IgD-negative memory B cell (primary cell): Measurements from ENCODE around the gene SENP7. TPM values are rescaled to one million over a fixed set of nuclear protein-coding genes. Genes with fewer than 3 reads are reported as not detected.

ENCODE experiments used
- H3K27ac Mint-ChIP-seq, 3 donors: one replicate each; pipeline ENCODE4 v1.8.0; 2020 to 2022; ENCODE audit warnings: mild to moderate bottlenecking in 3 of 3, mixed read lengths in 3 of 3, moderate library complexity in 1 of 3
- H3K27me3 Mint-ChIP-seq: one replicate; pipeline ENCODE4 v1.8.0; 2021; ENCODE audit warnings: mixed read lengths
- H3K36me3 Mint-ChIP-seq: one replicate; pipeline ENCODE4 v1.8.0; 2020; ENCODE audit warnings: mild to moderate bottlenecking, mixed read lengths
- H3K4me1 Mint-ChIP-seq, 3 donors: one replicate each; pipeline ENCODE4 v1.8.0; 2020 to 2022; ENCODE audit warnings: mixed read lengths in 3 of 3, mild to moderate bottlenecking in 1 of 3
- H3K4me3 Mint-ChIP-seq, 4 donors: one replicate each; pipeline ENCODE4 v1.8.0; 2020 to 2022; ENCODE audit warnings: mild to moderate bottlenecking in 4 of 4, mixed read lengths in 4 of 4, moderate library complexity in 3 of 4
- H3K9me3 Mint-ChIP-seq, 3 donors: one replicate each; pipeline ENCODE4 v1.8.0; 2020 to 2021; ENCODE audit warnings: mixed read lengths in 3 of 3, mild to moderate bottlenecking in 1 of 3
- polyA plus RNA-seq: library from polyadenylated mRNA; unstranded; fragments of 300-500 nt; fragmentation: Illumina TruSeq; gene quantifications from one replicate; pipeline ENCODE4 v1.2.3, GENCODE V29; 2021

Gene SENP7
- polyA plus RNA-seq, 1 donor from 2014 or later: 6.1 TPM

DNA sequence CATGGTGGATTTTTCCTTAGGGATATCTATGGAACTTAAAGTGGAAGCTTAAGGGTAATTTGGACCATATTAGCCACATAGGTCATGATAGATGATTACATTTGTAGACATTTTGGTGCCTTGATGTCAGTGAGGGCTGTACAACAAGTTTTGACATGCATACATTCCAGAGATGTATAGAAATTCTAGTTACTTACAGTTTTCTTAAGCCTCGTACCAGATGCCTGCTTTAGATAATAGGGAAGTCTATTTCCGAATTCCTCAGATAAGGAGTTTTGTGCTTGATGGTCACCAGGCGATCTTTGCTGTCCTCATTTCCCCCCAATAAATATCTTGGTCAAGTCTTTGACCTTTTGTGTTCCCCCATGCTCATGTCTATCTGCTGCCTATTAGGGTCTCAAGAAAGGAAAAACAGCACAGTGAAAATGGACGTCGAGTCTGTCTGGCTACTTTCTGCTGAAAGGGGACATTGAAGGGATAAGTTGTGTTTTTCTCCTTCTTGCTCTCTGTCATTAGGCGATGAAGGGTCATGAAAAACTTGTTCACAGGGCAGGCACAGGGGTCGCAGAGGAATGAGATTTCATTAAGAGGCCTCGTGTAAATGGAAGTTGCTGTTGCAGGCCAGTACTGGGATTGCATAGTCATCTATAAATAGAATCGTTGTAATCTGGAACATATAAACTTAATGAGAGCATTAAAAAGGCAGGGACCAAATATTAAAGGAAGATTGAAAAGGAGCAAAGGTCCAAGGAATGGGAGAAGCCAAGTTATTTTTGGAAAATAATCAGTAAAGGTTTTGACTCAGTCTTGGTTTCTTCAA, 20.0 kb upstream of the SENP7 start:
- H3K27ac Mint-ChIP-seq: no peak overlapping the region
- no peaks in the 10 kb centered on the region for H3K27me3 Mint-ChIP-seq
- peaks cover 0 to 5% (median 4%) of the 10 kb centered on the region in 3 donors for H3K4me1 Mint-ChIP-seq
- H3K4me3 Mint-ChIP-seq: no peak overlapping the region
- no peaks in the 10 kb centered on the region for H3K9me3 Mint-ChIP-seq
- peaks cover 1% of the 10 kb centered on the region for H3K36me3 Mint-ChIP-seq

DNA sequence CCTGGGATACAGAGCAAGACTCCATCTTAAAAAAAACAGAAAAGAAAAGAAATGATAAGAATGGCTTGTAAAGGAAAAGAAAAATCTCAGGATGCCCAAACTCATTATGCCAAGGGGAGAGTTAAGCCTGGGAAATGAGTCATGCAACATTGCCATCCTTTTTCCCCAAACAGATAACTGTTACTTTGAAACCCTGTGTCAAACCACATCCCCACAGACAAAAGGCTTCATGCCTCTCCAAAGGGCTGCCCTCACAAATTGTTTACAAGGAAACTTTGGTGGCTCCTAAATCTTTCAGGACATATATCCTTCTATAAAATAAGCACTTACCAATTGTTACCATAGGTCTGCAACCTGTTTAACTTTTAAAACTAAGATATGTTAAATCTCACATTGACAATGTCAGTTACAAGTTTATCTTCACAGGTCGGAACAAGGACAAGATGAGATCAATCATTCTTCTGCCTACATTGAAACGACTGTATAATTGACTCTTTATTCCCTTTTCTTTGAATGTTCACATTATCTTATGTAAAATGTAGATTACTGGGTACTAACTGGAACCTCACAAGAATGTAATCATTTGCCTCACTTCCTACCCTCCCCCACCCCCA, 18.6 kb upstream of the SENP7 start:
- Mint-ChIP-seq H3K9me3 (no peaks in the 10 kb centered on the region), H3K27me3 (no peaks in the 10 kb centered on the region), H3K4me1 (peaks cover 0 to 1% (median 1%) of the 10 kb centered on the region in 3 donors), H3K36me3 (no peaks in the 10 kb centered on the region), H3K27ac (no peak overlapping the region), H3K4me3 (no peak overlapping the region)

DNA sequence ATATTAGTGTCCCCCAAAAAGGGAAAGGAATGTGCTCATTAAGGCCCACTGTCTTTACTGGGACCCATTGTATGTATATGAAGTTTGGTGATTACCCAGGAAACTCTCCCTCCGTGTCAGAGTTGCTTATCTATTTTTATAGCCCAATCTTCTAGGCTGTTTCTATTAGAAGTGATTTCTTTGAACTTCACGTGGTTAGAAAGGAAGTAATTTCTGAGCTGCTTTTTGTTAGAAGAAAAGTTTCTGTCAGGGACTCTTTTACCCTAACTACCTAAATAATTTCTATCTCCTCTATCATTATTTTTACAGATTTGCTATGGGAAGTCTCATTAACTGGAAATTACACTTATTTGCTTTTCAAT, 17.7 kb upstream of the SENP7 start:
- Mint-ChIP-seq H3K27ac (no peak overlapping the region), H3K4me3 (no peak overlapping the region), H3K36me3 (no peaks in the 10 kb centered on the region), H3K27me3 (no peaks in the 10 kb centered on the region), H3K9me3 (no peaks in the 10 kb centered on the region), H3K4me1 (peaks cover 0 to 1% (median 1%) of the 10 kb centered on the region in 3 donors)

DNA sequence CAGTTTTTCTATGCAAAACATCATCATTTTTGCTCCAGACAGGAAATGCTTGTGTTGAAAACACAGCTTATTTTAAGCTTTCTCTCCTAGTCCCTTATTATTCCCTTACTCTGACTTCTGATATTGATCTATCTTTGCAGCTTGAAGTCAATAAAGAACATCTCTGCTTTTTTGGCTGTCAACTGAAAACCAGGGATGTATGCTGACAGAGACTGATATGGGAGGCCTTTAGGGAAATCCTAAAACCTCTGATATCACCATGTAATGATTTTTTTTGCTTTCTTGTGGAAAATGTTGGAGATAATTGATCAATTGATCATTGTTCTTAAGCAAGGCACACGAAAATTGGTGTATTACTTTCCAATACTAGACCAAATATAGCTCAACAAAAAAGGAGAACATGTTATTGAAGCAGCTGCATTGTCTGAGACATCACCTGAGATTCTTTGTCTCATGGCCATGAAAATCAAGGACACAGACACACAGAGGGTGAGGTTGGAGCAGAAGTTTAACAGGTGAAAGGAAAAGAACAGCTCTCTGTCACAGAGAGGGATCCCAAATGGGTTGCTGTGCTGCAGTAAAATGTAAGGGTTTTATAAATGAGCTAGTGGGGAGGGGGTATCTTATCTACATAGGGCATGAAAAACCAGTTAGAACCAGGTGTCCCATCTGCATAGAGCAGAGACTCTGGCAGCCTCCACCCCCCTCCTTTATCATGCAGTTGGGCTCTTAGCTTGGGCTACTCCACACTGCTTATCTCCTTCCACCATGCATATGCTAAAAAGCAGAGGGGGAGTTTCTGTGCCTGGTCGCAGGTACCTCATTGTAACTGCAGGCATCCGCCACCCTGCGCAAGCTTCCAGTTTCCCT, 17.0 kb upstream of the SENP7 start:
- peaks cover 1% of the 10 kb centered on the region for H3K36me3 Mint-ChIP-seq
- peaks cover 0 to 1% (median 1%) of the 10 kb centered on the region in 3 donors for H3K4me1 Mint-ChIP-seq
- no peaks in the 10 kb centered on the region for H3K9me3 Mint-ChIP-seq
- H3K27me3 Mint-ChIP-seq: no peaks in the 10 kb centered on the region
- H3K4me3 Mint-ChIP-seq: no peak overlapping the region
- no peak overlapping the region for H3K27ac Mint-ChIP-seq

DNA sequence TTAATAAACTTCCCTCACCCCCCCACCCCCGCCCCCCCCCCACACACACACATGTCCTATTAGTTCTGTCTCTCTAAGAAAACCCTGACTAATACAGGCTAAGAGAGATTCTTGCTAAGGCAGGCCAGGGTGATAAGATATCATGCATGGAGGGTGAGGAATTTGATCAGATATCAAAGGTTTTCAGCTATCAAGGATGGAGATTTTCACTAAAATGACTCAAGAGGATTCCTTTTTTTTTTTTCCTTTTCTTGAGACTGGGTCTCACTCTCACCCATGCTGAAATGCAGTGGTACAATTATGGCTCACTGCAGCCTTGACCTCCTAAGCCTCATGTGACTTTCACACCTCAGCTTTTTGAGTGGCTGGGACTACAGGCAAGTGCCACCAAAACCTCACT, 14.9 kb upstream of the SENP7 start:
- Mint-ChIP-seq H3K27ac (no peak overlapping the region), H3K4me1 (peaks cover 0 to 1% (median 1%) of the 10 kb centered on the region in 3 donors), H3K4me3 (no peak overlapping the region), H3K27me3 (no peaks in the 10 kb centered on the region), H3K36me3 (peaks cover 3% of the 10 kb centered on the region), H3K9me3 (no peaks in the 10 kb centered on the region)

DNA sequence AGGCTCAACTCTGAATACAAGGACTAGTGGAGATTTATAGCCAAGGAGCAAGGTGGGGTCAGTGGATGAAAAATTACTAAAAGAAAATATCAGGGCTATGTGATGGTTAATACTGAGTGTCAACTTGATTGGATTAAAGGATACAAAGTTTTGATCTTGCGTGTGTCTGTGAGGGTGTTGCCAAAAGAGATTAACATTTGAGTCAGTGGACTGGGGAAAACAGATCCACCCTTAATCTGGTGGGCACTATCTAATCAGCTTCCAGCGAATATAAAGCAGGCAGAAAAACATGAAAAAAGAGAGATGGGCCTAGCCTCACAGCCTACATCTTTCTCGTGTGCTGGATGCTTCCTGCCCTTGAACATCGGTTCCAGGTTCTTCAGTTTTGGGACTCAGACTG, 14.4 kb upstream of the SENP7 start:
- H3K27ac Mint-ChIP-seq: peak overlapping the region in 1 of 3 donors; percentile 47

DNA sequence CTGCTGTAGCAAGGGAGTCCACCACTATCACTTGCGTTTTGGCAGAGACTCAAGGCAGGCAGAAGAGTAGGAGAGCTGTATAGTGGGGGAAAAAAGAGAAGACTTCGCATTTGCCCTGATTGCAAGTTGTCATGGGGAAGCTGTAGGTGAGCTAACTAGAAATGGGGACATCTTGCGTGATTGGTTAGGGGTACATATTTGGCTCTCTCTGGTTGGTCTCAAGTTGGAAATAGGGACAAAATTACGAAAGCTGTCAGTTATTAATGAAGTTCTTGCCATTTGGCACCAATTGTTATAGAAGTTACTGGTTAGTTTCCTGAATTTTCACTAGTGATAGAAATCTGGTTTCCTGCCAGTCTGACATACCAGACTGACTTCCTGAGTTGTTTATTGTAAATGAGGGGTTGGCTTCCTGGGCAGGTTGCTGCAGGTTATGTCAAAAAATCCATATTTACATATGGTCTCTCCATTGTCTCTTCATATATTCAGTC, 8.2 kb upstream of the SENP7 start:
- no peak overlapping the region for H3K4me3 Mint-ChIP-seq
- H3K27me3 Mint-ChIP-seq: peaks cover 2% of the 10 kb centered on the region
- H3K4me1 Mint-ChIP-seq: peaks cover 18 to 24% (median 19%) of the 10 kb centered on the region in 3 donors
- H3K9me3 Mint-ChIP-seq: no peaks in the 10 kb centered on the region
- peaks cover 8% of the 10 kb centered on the region for H3K36me3 Mint-ChIP-seq
- H3K27ac Mint-ChIP-seq: no peak overlapping the region

More for the DNA sequence above, 14.4 kb upstream of the SENP7 start:
- H3K9me3 Mint-ChIP-seq: no peaks in the 10 kb centered on the region
- peaks cover 3% of the 10 kb centered on the region for H3K36me3 Mint-ChIP-seq
- H3K4me3 Mint-ChIP-seq: no peak overlapping the region
- H3K4me1 Mint-ChIP-seq: peaks cover 0 to 1% (median 1%) of the 10 kb centered on the region in 3 donors
- H3K27me3 Mint-ChIP-seq: no peaks in the 10 kb centered on the region

DNA sequence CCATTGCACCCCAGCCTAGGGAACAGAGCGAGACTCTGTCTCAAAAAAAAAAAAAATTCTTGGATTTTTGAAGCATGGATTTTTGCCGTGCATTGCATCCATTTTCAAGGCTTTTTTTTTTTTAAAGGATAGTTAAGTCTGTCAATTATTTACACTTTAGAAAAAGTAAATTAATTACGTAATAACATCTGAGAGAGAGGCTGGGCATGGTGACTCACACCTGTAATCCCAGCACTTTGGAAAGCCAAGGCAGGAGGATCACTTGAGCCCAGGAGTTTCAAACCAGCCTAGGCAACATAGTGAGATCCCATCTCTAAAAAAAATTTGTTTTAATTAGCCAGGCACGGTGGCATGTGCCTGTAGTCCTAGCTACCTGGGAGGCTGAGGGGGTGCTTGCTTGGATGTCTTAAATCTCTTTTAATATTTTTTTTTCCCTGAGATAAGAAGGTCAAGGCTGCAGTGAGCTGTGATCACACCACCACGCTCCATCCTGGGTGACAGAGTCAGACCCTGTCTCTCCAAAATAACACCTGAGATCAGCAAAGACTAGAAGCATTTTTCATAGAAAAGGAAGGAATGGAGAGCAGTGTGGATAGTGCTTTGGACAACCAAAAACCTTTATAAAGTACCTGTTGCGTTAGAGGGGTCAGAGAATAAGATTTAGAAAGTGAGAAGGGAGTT, 6.8 kb upstream of the SENP7 start:
- Mint-ChIP-seq H3K4me1 (peaks cover 18 to 24% (median 19%) of the 10 kb centered on the region in 3 donors), H3K9me3 (no peaks in the 10 kb centered on the region), H3K36me3 (peaks cover 5% of the 10 kb centered on the region), H3K27me3 (peaks cover 2% of the 10 kb centered on the region), H3K27ac (no peak overlapping the region), H3K4me3 (no peak overlapping the region)

DNA sequence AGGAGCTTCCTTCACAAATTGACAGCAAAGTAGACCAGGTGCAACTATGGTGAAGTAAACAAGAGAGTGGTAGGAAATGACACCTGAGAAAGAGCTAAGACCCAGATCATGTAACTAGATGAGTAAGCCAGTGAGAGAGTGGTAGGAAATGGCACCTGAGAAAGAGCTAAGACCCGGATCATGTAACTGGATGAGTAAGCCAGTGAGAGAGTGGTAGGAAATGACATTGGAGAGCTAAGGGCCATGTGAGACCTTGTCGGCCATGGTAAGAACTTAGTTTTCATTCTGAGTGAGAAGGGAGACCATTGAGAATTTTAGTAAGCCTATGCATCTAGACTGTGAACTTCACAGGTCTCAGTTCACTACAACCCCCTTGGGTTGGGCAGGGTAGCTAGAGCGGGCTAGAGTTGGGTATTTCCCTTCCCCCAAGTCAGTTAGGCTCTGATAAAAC, 5.4 kb upstream of the SENP7 start:
- Mint-ChIP-seq H3K27ac (peak overlapping the region; percentile 9 to 85 (median 51)), H3K4me1 (peaks cover 20 to 29% (median 22%) of the 10 kb centered on the region in 3 donors)

DNA sequence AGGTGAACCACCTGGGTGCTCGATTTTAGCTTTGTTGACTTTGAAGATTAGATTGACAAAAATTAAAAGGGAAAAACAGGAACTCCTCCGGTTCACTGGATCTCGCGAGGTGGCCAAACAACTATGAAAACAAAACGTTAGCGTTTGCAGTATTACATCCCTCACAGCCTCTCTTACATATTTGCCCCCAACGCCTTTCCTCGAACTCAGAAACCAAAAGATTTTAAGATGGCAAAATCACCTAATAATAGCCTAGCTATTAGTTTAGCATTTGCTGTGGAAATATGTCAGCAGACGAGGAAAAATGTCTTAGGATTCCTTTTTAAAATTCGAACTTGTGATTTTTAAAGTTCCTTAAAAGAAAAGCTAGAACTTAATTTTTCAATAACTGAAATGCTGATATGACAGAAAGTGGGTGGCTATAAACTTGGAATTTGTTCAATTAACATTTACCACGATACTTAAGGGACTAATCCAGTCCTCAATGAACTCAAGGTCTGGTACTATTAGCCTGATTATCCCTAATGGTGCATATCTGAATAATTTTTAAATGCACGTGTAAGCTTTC, 491 bp upstream of the SENP7 start:
- Mint-ChIP-seq H3K36me3 (peaks cover 3% of the 10 kb centered on the region), H3K4me3 (peak overlapping the region; percentile 93 to 100 (median 99)), H3K9me3 (peaks cover 0 to 4% (median 0%) of the 10 kb centered on the region in 3 donors), H3K4me1 (peaks cover 24 to 44% (median 39%) of the 10 kb centered on the region in 3 donors), H3K27ac (peak overlapping the region; percentile 99 to 100 (median 99)), H3K27me3 (peaks cover 2% of the 10 kb centered on the region)

More for the DNA sequence above, 5.4 kb upstream of the SENP7 start:
- Mint-ChIP-seq H3K4me3 (no peak overlapping the region), H3K27me3 (peaks cover 2% of the 10 kb centered on the region), H3K36me3 (peaks cover 5% of the 10 kb centered on the region), H3K9me3 (no peaks in the 10 kb centered on the region)

DNA sequence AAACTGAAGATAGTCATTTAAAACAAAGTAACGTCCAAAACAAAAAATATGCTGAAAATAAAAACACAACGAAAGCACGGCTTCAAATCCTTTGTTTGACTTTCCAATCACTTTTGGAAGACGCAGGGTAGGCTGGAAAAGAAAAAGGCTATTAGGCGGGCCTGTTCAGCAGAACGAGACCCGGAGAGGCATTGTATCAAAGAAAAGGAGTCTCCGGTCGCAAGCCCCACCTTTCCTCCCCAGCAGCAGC, 691 bp downstream of the SENP7 start:
- no peaks in the 10 kb centered on the region for H3K27me3 Mint-ChIP-seq
- H3K9me3 Mint-ChIP-seq: peaks cover 0 to 4% (median 0%) of the 10 kb centered on the region in 3 donors
- H3K36me3 Mint-ChIP-seq: peaks cover 3% of the 10 kb centered on the region
- H3K4me1 Mint-ChIP-seq: peaks cover 19 to 41% (median 34%) of the 10 kb centered on the region in 3 donors
- H3K4me3 Mint-ChIP-seq: peak overlapping the region; percentile 93 to 100 (median 99)
- H3K27ac Mint-ChIP-seq: peak overlapping the region; percentile 99 to 100 (median 99)

DNA sequence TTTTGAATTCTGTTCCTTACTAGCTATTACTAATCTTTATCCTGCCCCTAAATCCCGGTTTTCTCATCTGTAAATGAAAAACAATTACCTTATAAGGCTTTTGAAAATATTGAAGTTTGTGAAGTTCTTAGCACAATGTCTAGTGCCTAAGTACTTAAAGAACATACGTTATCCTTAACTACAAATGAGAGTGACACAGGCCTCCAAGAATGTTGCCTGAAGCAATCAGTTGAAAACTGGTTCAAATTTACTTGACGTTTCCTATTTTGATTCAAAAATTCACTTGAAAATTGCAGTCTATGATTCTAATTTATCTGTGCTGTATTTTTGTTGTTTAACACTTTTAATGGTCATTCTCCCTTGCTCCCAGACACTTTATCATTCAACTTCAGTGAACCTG, 3.2 kb downstream of the SENP7 start:
- Mint-ChIP-seq H3K27me3 (no peaks in the 10 kb centered on the region), H3K27ac (peak overlapping the region in 1 of 3 donors; percentile 72), H3K9me3 (peaks cover 0 to 4% (median 0%) of the 10 kb centered on the region in 3 donors), H3K36me3 (peaks cover 3% of the 10 kb centered on the region), H3K4me3 (peak overlapping the region in 1 of 4 donors; percentile 98), H3K4me1 (peaks cover 24 to 44% (median 42%) of the 10 kb centered on the region in 3 donors)

DNA sequence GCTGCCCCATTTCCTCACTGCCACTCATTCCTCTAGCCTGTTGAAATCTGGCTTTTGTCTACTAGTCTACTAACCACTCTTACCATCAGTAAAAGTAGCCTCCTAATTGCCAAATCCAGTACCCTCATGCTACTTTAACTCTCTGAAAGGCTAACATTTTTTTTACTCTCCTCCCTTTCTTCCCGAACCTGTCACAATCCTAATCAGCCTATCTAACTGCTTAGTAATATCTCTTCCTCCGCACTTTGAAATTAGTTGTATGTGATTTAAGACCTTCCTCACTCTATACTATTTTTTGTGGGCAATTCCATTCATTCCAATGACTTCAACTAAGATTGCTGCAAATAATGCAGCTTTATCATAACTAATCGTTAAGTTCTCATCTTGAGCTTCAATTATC, 3.7 kb downstream of the SENP7 start:
- Mint-ChIP-seq H3K4me1 (peaks cover 24 to 44% (median 42%) of the 10 kb centered on the region in 3 donors), H3K27me3 (no peaks in the 10 kb centered on the region), H3K36me3 (peaks cover 3% of the 10 kb centered on the region), H3K9me3 (peaks cover 0 to 4% (median 0%) of the 10 kb centered on the region in 3 donors), H3K27ac (peak overlapping the region in 2 of 3 donors; percentile 50 to 72), H3K4me3 (peak overlapping the region in 3 of 4 donors; percentile 4 to 98 (median 29))

DNA sequence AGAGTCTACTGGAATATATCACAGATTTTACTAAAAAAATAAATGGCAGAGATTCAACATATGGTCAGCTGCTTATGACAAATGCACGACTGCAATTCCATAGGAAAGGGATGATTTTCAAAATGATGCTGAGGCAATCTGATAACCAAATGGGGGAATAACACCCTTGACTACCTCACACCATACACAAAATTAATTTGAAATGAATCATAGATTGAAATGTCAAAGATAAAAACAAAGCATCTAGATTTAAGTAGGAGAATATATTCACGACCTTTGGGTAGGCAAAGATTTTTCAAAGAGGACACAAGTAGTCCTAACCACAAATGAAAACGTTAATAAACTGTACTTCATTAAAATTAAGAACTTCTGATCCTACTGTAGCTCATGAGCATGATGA, 11.2 kb downstream of the SENP7 start:
- H3K27me3 Mint-ChIP-seq: no peaks in the 10 kb centered on the region
- peaks cover 5 to 14% (median 9%) of the 10 kb centered on the region in 3 donors for H3K4me1 Mint-ChIP-seq
- H3K27ac Mint-ChIP-seq: no peak overlapping the region
- no peaks in the 10 kb centered on the region for H3K9me3 Mint-ChIP-seq
- no peak overlapping the region for H3K4me3 Mint-ChIP-seq
- H3K36me3 Mint-ChIP-seq: peaks cover 8% of the 10 kb centered on the region
